Esophagus muscularis mucosa (tissue), 4 donors: ENCODE measurements around the gene AOX1.

Source experiments
- EP300 ChIP-seq: sonication (generic); formaldehyde crosslinking; IDR thresholded peaks from one replicate; pipeline ENCODE4 v1.6.1; 2017; ENCODE audit warnings: antibody characterized with exemption
- POLR2AphosphoS5 ChIP-seq, 2 donors: sonication (generic); formaldehyde crosslinking; IDR thresholded peaks; one replicate each; pipeline ENCODE4 v1.6.1; 2017; ENCODE audit warnings: antibody characterized with exemption in 2 of 2
- TF ChIP-seq, protein P1 (sequence below), 3 experiments: fragments of 200-600 bp in 2 of 3; fragments of 450-650 bp in 1 of 3; sonication (generic) in 2 of 3; IDR thresholded peaks; one replicate each; pipeline ENCODE4 v1.5.1; 2017 to 2019; ENCODE audit warnings: antibody characterized with exemption in 3 of 3, mild to moderate bottlenecking in 2 of 3, moderate library complexity in 1 of 3

DNA sequence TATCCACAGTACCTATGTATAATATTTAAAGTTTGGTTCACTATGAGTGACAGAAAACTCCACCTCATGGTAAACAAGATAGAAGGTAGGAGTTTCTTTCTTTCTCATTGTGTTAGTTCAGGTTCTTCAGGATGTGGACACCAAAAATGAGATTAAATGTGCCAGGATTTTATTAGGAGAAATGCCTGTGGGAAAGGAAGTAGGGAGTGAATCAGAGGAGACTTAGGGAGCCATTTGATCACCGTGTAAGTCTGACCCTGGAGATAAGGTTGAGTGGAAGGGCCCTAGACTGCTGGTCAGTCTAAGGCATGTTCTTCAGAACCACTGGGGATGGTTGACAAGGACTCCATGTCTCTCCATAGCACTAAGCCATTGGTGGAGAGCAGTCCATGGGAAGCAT, 8.1 kb downstream of the AOX1 start:
- TF ChIP-seq, protein P1, sequence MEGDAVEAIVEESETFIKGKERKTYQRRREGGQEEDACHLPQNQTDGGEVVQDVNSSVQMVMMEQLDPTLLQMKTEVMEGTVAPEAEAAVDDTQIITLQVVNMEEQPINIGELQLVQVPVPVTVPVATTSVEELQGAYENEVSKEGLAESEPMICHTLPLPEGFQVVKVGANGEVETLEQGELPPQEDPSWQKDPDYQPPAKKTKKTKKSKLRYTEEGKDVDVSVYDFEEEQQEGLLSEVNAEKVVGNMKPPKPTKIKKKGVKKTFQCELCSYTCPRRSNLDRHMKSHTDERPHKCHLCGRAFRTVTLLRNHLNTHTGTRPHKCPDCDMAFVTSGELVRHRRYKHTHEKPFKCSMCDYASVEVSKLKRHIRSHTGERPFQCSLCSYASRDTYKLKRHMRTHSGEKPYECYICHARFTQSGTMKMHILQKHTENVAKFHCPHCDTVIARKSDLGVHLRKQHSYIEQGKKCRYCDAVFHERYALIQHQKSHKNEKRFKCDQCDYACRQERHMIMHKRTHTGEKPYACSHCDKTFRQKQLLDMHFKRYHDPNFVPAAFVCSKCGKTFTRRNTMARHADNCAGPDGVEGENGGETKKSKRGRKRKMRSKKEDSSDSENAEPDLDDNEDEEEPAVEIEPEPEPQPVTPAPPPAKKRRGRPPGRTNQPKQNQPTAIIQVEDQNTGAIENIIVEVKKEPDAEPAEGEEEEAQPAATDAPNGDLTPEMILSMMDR (IDR thresholded peaks at IDR 0.05) = no peak
- TF ChIP-seq EP300 (no peak), POLR2AphosphoS5 (IDR thresholded peaks at IDR 0.05) (no peak)
